K562 (cell line): ENCODE data around the gene LHFPL5. TPM values are rescaled to one million over a fixed set of nuclear protein-coding genes. Genes with fewer than 3 reads are reported as not detected.

Experiments
- CBFA2T3 ChIP-seq: fragments of 450-650 bp; IDR thresholded peaks from 2 replicates; pipeline ENCODE4 v1.6.1; 2017
- FOXM1 ChIP-seq, 2 experiments: fragments of 450-650 bp in 1 of 2; sonication (generic) in 1 of 2; formaldehyde crosslinking in 1 of 2; IDR thresholded peaks; 2 replicates each; pipeline versions ENCODE4 v1.6.1 to v1.9.0; 2017 to 2022; ENCODE audit warnings: low read depth in 2 of 2, mild to moderate bottlenecking in 2 of 2, missing genetic modification reagents in 1 of 2, moderate library complexity in 1 of 2
- HNRNPL ChIP-seq: fragments of 200-400 bp; formaldehyde crosslinking; IDR thresholded peaks from 2 replicates; pipeline ENCODE4 v1.6.1; 2017; ENCODE audit warnings: low read depth, mild to moderate bottlenecking, low read length
- HSF4 ChIP-seq: fragments of 250-450 bp; sonication (Bioruptor Pico); IDR thresholded peaks from 2 replicates; pipeline ENCODE4 v2.1.2; 2022; ENCODE audit warnings: mild to moderate bottlenecking, moderate library complexity, borderline replicate concordance
- NCOA2 ChIP-seq, 2 experiments: fragments of 450-650 bp; IDR thresholded peaks; 2 replicates each; pipeline ENCODE4 v1.6.1; 2018; ENCODE audit warnings: mild to moderate bottlenecking in 2 of 2, moderate library complexity in 1 of 2; ENCODE audit not compliant: partially characterized antibody in 2 of 2
- NR2C1 ChIP-seq, 2 experiments: fragments of 450-650 bp; IDR thresholded peaks; 2 replicates each; pipeline ENCODE4 v1.6.1; 2017; ENCODE audit warnings: mild to moderate bottlenecking in 2 of 2, antibody characterized with exemption in 1 of 2, inconsistent platforms in 1 of 2, missing compliant biosample characterization in 1 of 2, missing genetic modification characterization in 1 of 2
- RCOR1 ChIP-seq, 2 experiments: IDR thresholded peaks; 2 replicates each; pipeline ENCODE4 v1.6.1; 2012; ENCODE audit warnings: low read depth in 2 of 2, low read length in 2 of 2, borderline replicate concordance in 1 of 2, improper control_type of control experiment in 1 of 2
- SREBF1 ChIP-seq: fragments of 150-350 bp; IDR thresholded peaks from 2 replicates; pipeline ENCODE4 v1.6.1; 2014; ENCODE audit warnings: antibody characterized with exemption, low read depth, low read length, borderline replicate concordance
- TAF15 ChIP-seq: fragments of 200-400 bp; formaldehyde crosslinking; IDR thresholded peaks from 2 replicates; pipeline ENCODE4 v1.6.1; 2017; ENCODE audit warnings: mild to moderate bottlenecking, low read depth, low read length, moderate library complexity
- TAF7 ChIP-seq: fragments of 450-650 bp; IDR thresholded peaks from 2 replicates; pipeline ENCODE4 v1.6.1; 2016; ENCODE audit warnings: missing genetic modification characterization, missing compliant biosample characterization
- USF2 ChIP-seq: sonication (generic); formaldehyde crosslinking; IDR thresholded peaks from 2 replicates; pipeline ENCODE4 v1.5.0; 2020; ENCODE audit warnings: missing genetic modification reagents
- ZBTB11 ChIP-seq, 3 experiments: fragments of 200-800 bp in 1 of 3; fragments of 250-450 bp in 1 of 3; fragments of 450-650 bp in 1 of 3; sonication (Bioruptor Pico) in 1 of 3; sonication (Bioruptor generic) in 1 of 3; formaldehyde crosslinking in 1 of 3; IDR thresholded peaks; 2 replicates each; pipeline versions ENCODE4 v1.6.1 to v1.8.0; 2016 to 2022; ENCODE audit warnings: mild to moderate bottlenecking in 2 of 3, missing genetic modification characterization in 2 of 3, missing compliant biosample characterization in 1 of 3, moderate library complexity in 1 of 3
- ZBTB12 ChIP-seq: fragments of 250-450 bp; sonication (Bioruptor Pico); IDR thresholded peaks from 2 replicates; pipeline ENCODE4 v1.4.0; 2020
- ZNF23 ChIP-seq: fragments of 250-450 bp; sonication (Bioruptor Pico); IDR thresholded peaks from 2 replicates; pipeline ENCODE4 v1.4.0; 2020; ENCODE audit warnings: mild to moderate bottlenecking
- polyA plus RNA-seq, 8 experiments: library from polyadenylated mRNA; depleted of rRNA in 4 of 8; stranded (reverse) in 5 of 8; unstranded in 3 of 8; fragments of >200 nt; fragmentation: Nextera tagmentation in 2 of 8; fragmentation: Illumina TruSeq in 1 of 8; extraction: Ambion mirVana in 2 of 8; extraction: Trizol in 1 of 8; gene quantifications; 2 replicates each; pipeline versions ENCODE4 v1.2.1 to v1.2.3, GENCODE V29; 2011 to 2014; ENCODE audit warnings: inconsistent platforms in 1 of 8, missing spikeins in 1 of 8
- total RNA-seq, 7 experiments: library from RNA; depleted of rRNA in 6 of 7; stranded (reverse); fragments of >200 nt in 6 of 7; fragmentation: Illumina TruSeq in 2 of 7; extraction: Trizol in 2 of 7; gene quantifications; 2 replicates each; pipeline versions ENCODE4 v1.2.1 to v1.2.3, GENCODE V29; 2011 to 2021; ENCODE audit warnings: low replicate concordance in 1 of 7
- TF ChIP-seq, protein P1 (sequence below): fragments of 200-800 bp; sonication (Bioruptor generic); IDR thresholded peaks from 2 replicates; pipeline ENCODE4 v1.6.1; 2016; ENCODE audit warnings: missing genetic modification characterization, missing compliant biosample characterization

The LHFPL5 gene
- total and polyA plus RNA-seq, 9 of the 15 experiments (the other 6 are each of a cell fraction or from before 2014, with no cell fraction given), result not detected

GRCh38 chr6:35804996-35805736 lies at the start of gene LHFPL5 (continued):
- TF ChIP-seq, protein P1, sequence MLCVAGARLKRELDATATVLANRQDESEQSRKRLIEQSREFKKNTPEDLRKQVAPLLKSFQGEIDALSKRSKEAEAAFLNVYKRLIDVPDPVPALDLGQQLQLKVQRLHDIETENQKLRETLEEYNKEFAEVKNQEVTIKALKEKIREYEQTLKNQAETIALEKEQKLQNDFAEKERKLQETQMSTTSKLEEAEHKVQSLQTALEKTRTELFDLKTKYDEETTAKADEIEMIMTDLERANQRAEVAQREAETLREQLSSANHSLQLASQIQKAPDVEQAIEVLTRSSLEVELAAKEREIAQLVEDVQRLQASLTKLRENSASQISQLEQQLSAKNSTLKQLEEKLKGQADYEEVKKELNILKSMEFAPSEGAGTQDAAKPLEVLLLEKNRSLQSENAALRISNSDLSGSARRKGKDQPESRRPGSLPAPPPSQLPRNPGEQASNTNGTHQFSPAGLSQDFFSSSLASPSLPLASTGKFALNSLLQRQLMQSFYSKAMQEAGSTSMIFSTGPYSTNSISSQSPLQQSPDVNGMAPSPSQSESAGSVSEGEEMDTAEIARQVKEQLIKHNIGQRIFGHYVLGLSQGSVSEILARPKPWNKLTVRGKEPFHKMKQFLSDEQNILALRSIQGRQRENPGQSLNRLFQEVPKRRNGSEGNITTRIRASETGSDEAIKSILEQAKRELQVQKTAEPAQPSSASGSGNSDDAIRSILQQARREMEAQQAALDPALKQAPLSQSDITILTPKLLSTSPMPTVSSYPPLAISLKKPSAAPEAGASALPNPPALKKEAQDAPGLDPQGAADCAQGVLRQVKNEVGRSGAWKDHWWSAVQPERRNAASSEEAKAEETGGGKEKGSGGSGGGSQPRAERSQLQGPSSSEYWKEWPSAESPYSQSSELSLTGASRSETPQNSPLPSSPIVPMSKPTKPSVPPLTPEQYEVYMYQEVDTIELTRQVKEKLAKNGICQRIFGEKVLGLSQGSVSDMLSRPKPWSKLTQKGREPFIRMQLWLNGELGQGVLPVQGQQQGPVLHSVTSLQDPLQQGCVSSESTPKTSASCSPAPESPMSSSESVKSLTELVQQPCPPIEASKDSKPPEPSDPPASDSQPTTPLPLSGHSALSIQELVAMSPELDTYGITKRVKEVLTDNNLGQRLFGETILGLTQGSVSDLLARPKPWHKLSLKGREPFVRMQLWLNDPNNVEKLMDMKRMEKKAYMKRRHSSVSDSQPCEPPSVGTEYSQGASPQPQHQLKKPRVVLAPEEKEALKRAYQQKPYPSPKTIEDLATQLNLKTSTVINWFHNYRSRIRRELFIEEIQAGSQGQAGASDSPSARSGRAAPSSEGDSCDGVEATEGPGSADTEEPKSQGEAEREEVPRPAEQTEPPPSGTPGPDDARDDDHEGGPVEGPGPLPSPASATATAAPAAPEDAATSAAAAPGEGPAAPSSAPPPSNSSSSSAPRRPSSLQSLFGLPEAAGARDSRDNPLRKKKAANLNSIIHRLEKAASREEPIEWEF (CRISPR knock-in tag), result no peak
- TF ChIP-seq RCOR1 (IDR thresholded peaks at IDR 0.05; ENCODE audit: borderline replicate concordance in 1 of 2, low read depth in 2 of 2, low read length in 2 of 2) (peak in 1 of 2 experiments; percentile 84; a peak in 2 of 4 replicates), TAF7 (tag) (no peak), ZNF23 (no peak), ZBTB11 (CRISPR knock-in tag; IDR thresholded peaks at IDR 0.05) (no peak), CBFA2T3 (no peak), SREBF1 (no peak), NCOA2 (IDR thresholded peaks at IDR 0.05; ENCODE audit: partially characterized antibody in 2 of 2) (no peak), FOXM1 (IDR thresholded peaks at IDR 0.05; ENCODE audit: low read depth) (no peak), FOXM1 (CRISPR knock-in tag; IDR thresholded peaks at IDR 0.05; ENCODE audit: low read depth) (peak; percentile 81; the same call in 1 of the 2 replicates), HNRNPL (no peak), TAF15 (no peak), HSF4 (CRISPR knock-in tag) (no peak), NR2C1 (IDR thresholded peaks at IDR 0.05) (no peak), NR2C1 (tag; IDR thresholded peaks at IDR 0.05) (no peak), ZBTB12 (CRISPR knock-in tag) (no peak), USF2 (CRISPR knock-in tag) (peak; percentile 46; the same call in 1 of the 2 replicates)
